Stomach smooth muscle (tissue), 2 donors: ENCODE data around the gene PLEKHF1.
"Not testable (repeated sequence)": the region's sequence is repeated elsewhere in the genome, so short reads cannot be mapped to it uniquely, and the experiment has no call there.

Experiments used
- H3K27ac ChIP-seq: one replicate; pipeline ENCODE4 v1.7.0; 2013; ENCODE audit warnings: mild to moderate bottlenecking, low read length, inconsistent platforms
- H3K27me3 ChIP-seq, 2 donors: one replicate each; pipeline ENCODE4 v1.7.0; 2013; ENCODE audit warnings: low read length in 2 of 2; ENCODE audit not compliant: insufficient read depth in 2 of 2, control insufficient read depth in 1 of 2
- H3K36me3 ChIP-seq, 2 donors: one replicate each; pipeline ENCODE4 v1.7.0; 2013; ENCODE audit warnings: low read length in 2 of 2; ENCODE audit not compliant: control insufficient read depth in 2 of 2, insufficient read depth in 2 of 2
- H3K4me1 ChIP-seq: one replicate; pipeline ENCODE4 v1.7.0; 2013; ENCODE audit warnings: low read length; ENCODE audit not compliant: control insufficient read depth, insufficient read depth
- H3K4me3 ChIP-seq, 2 donors: one replicate each; pipeline ENCODE4 v1.7.0; 2013; ENCODE audit warnings: low read length in 2 of 2
- H3K9ac ChIP-seq, 2 donors: one replicate each; pipeline ENCODE4 v1.7.0; 2013; ENCODE audit warnings: low read length in 2 of 2, mild to moderate bottlenecking in 1 of 2
- H3K9me3 ChIP-seq, 2 donors: one replicate each; pipeline ENCODE4 v1.7.0; 2013; ENCODE audit warnings: low read length in 2 of 2; ENCODE audit not compliant: control insufficient read depth in 2 of 2
- donor health status: healthy.
- donor health status: Pancreatic carcinoma.

PLEKHF1 gene

DNA sequence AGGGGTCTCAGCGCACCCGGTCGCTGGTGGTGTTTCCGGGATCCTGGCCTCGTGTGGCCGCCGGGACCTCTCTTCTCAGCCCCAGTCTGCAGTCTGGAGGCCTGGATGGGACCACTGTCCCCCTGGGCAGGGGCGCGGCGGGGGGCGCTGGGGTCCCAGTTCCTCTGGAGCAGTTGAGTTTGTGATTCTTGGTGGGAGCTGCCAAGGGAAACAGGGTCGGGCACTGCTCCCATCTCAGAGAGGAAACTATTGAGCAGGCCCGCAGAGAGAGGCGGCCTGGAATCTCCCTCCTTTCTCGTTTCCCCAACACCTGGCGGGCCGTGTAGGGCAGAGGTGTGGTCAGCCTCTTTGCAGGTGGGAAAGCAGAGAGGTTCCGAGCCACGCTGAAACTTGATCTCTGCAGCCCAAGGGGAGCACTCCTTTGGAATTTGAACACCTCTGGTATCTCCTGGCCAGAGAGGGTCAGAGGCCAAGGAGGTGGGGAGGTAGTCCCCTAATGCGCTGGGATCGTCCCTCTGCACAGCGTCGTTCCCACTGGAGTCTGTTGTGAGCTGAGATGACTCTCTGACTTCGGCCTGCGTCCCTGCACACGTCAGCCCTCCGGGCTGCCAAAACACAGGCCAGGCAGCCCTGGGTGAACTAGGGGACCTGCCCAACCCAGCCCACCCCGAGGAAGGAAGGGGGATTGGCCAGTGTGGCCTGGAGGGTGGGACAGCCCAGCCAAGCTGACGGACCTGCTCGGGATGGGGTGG, 741 bp downstream of the PLEKHF1 start:
- Histone ChIP-seq H3K4me1 (peaks cover 66% of the 10 kb centered on the region), H3K9ac (peak overlapping the region; percentile 61 to 76), H3K9me3 (no peaks in the 10 kb centered on the region), H3K27ac (peak overlapping the region; percentile 91), H3K4me3 (peak overlapping the region; percentile 83 to 92), H3K27me3 (no peaks in the 10 kb centered on the region), H3K36me3 (no peaks in the 10 kb centered on the region)

GRCh38 chr19:29666578-29667386, 1.5 kb downstream of the PLEKHF1 start:
- peaks cover 67% of the 10 kb centered on the region for H3K4me1 ChIP-seq
- peak overlapping the region; percentile 91 for H3K27ac ChIP-seq

DNA sequence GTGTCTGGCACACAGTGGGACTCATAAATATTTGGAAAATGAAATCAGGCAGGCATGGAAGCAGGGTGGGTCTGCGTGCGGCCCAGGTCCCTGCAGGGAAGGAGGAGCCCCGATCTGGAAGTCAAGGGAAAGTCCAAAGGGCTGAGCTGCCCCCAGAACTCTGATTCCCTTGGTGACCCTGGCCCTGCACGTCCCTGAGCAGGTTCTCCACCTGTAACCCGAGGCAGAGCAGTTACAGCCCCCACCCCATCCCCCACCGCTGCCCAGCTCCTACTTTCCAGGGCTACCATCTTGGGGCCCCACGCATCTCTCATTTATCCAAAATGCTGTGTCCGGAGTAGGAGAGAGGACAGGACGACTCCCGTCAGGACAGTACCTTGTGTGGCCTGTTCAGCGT, 2.1 kb downstream of the PLEKHF1 start:
- Histone ChIP-seq H3K27me3 (no peaks in the 10 kb centered on the region), H3K9ac (no peak overlapping the region), H3K36me3 (no peaks in the 10 kb centered on the region), H3K27ac (peak overlapping the region; percentile 91), H3K4me1 (peaks cover 69% of the 10 kb centered on the region), H3K9me3 (no peaks in the 10 kb centered on the region), H3K4me3 (peak overlapping the region in 1 of 2 donors; percentile 83)

More at GRCh38 chr19:29666578-29667386, 1.5 kb downstream of the PLEKHF1 start:
- H3K27me3 ChIP-seq, result no peaks in the 10 kb centered on the region
- no peaks in the 10 kb centered on the region for H3K36me3 ChIP-seq
- H3K9ac ChIP-seq, result peak overlapping the region; percentile 61 to 76
- H3K4me3 ChIP-seq, result peak overlapping the region; percentile 83 to 92
- no peaks in the 10 kb centered on the region for H3K9me3 ChIP-seq

GRCh38 chr19:29667901-29668341, 2.7 kb downstream of the PLEKHF1 start:
- no peaks in the 10 kb centered on the region for H3K36me3 ChIP-seq
- peak overlapping the region in 1 of 2 donors; percentile 8 for H3K4me3 ChIP-seq
- H3K9me3 ChIP-seq, result no peaks in the 10 kb centered on the region
- H3K27me3 ChIP-seq, result no peaks in the 10 kb centered on the region
- peaks cover 65% of the 10 kb centered on the region for H3K4me1 ChIP-seq
- H3K27ac ChIP-seq, result peak overlapping the region; percentile 91
- no peak overlapping the region for H3K9ac ChIP-seq

DNA sequence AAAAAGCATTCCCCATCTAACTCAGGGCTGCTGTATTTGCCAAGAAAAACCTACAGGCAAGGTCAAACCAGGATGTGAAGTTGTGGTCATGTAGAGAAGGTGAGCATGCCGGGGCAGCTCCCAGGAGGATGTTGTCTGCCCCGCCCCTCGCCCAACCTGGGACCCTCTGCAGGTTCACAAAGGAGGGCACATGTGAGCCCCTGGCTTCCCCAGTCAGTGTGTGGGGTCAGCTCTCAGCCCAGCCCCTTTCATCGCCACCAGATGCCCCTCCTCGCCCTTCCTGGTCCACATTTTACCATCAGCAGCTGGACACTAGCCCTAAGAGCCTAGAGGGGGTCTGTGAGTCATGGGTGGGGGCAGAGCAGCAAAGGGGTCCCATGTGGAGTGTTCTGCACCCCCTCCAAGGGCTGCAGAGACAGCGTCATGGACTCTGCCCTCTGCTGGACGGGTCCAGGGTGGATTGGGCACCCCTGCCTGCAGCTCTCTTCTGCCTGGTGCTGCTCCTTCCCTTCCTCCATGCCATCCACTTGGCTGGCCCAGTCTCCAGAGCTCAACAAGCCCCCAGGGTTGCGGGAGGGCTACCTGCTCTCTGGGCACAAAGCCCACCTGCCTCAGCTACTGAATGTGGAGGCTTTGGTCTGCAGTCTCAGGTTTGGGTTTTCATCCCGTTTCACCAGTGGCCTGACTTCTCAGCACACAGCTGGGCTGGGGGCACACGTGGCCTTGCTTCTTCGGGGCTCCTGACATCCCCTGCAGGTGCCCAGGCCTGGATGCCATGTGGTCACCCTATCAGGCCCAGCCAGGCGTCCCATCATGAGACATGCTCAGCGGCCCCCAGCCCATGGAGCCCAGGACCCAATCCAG, 3.7 kb downstream of the PLEKHF1 start:
- Histone ChIP-seq H3K4me3 (no peak overlapping the region), H3K27me3 (no peaks in the 10 kb centered on the region), H3K27ac (peak overlapping the region; percentile 91), H3K36me3 (peaks cover 0 to 2% of the 10 kb centered on the region in 2 donors), H3K9me3 (no peaks in the 10 kb centered on the region), H3K9ac (no peak overlapping the region), H3K4me1 (peaks cover 65% of the 10 kb centered on the region)

DNA sequence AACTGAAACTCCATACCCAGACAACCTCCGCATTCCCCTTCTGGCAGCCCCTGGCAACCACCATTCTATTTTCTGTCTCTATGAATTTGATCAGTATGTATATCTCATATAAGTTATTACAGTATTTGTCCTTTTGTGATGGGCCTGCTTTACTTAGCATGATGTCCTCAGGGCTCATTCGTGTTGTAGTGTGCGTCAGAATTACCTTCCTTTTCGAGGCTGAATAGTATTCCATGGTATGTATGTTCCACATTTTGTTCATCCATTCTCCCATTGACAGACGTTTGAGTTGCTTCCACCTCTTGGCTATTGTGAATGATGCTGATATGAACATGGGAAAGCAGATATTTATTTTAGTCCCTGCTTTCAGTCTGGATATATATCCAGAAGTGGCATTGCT, 5.0 kb downstream of the PLEKHF1 start:
- H3K4me1 ChIP-seq, result peaks cover 55% of the 10 kb centered on the region

DNA sequence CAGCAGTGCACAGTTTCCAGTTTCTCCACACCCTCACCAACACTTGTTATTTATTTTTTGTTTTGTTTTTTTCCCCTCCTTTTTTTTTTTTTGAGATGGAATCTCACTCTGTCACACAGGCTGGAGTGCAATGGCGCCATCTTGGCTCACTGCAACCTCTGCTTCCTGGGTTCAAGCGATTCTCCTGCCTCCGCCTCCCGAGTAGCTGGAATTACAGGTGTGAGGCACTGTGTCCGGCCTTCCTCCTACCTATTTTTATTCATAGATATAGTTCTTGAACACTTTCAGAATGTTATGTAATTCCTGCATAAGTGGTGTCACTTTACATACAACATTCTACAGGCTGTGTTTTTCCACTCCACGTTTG, 5.7 kb downstream of the PLEKHF1 start:
- not testable (repeated sequence) for H3K9ac ChIP-seq
- peak overlapping the region in 1 of 2 donors; percentile 44 for H3K4me3 ChIP-seq

More for the DNA sequence above, 5.0 kb downstream of the PLEKHF1 start:
- Histone ChIP-seq H3K4me3 (no peak overlapping the region), H3K9ac (no peak overlapping the region), H3K9me3 (no peaks in the 10 kb centered on the region), H3K36me3 (peaks cover 0 to 7% of the 10 kb centered on the region in 2 donors), H3K27me3 (no peaks in the 10 kb centered on the region), H3K27ac (no peak overlapping the region)

GRCh38 chr19:29671393-29672160, 6.3 kb downstream of the PLEKHF1 start:
- peaks cover 47% of the 10 kb centered on the region for H3K4me1 ChIP-seq
- peak overlapping the region in 1 of 2 donors; percentile 44 for H3K4me3 ChIP-seq
- peaks cover 0 to 14% of the 10 kb centered on the region in 2 donors for H3K36me3 ChIP-seq
- no peak overlapping the region for H3K9ac ChIP-seq
- no peak overlapping the region for H3K27ac ChIP-seq
- H3K9me3 ChIP-seq, result no peaks in the 10 kb centered on the region
- H3K27me3 ChIP-seq, result no peaks in the 10 kb centered on the region

More for the DNA sequence above, 5.7 kb downstream of the PLEKHF1 start:
- not testable (repeated sequence) for H3K9me3 ChIP-seq, H3K27ac ChIP-seq, H3K27me3 ChIP-seq
- peaks cover 0 to 14% of the 10 kb centered on the region in 2 donors for H3K36me3 ChIP-seq
- peaks cover 51% of the 10 kb centered on the region for H3K4me1 ChIP-seq

DNA sequence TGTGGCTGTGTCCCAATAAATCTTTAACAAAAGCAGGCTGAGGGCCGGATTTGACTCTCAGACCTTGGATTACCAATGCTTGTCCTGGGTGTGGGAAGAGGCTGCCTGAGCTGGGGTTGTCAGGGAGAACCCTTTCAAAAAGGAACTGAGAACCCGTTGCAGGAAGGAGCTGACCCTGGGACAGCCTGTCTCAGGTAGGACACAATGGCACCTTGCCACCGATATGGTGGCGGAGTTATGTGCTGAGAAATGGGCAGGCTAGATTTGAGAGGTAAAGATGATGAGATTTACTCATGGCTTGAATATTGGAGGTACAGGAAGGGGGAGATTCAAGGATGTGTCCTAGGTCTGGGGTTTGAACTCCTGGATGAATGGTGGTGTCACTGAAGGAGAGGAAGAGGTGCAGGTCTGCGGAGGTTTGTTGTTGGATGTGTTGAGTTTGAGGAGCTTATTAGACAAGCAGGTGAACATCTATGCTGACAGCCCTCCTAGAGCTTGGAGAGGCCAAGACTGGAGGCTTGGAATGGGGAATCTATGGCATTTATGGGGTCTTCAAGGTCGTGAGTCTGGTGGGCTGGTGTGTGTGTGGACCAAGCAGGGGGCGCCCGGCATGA, 7.2 kb downstream of the PLEKHF1 start:
- Histone ChIP-seq H3K27me3 (no peaks in the 10 kb centered on the region), H3K4me3 (no peak overlapping the region), H3K27ac (no peak overlapping the region), H3K9me3 (no peaks in the 10 kb centered on the region), H3K36me3 (peaks cover 0 to 17% of the 10 kb centered on the region in 2 donors), H3K4me1 (peaks cover 45% of the 10 kb centered on the region), H3K9ac (no peak overlapping the region)
